ENCODE data around the gene CCT5.

DNA sequence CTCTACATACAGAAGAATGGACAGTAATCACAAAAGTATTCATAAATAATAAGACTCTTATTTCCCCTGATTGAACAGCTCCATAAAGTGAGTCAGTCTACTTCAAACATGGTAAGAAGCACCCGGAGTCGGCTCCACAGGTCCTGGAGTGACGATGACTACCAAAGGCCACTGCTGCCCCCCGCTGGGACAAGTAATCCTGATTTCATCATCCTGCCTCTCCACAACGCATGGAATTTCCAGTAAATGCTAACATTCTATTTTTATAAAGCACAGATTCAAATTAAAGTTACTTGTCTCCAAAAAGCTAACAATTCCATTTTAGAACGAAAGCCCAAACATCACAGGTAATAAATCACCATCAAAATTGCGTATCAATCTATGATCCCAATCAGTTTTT, 16.6 kb upstream of the CCT5 start:
- TF ChIP-seq POLR2A (IDR thresholded peaks at IDR 0.05), result no peak
- TF ChIP-seq, protein P1, sequence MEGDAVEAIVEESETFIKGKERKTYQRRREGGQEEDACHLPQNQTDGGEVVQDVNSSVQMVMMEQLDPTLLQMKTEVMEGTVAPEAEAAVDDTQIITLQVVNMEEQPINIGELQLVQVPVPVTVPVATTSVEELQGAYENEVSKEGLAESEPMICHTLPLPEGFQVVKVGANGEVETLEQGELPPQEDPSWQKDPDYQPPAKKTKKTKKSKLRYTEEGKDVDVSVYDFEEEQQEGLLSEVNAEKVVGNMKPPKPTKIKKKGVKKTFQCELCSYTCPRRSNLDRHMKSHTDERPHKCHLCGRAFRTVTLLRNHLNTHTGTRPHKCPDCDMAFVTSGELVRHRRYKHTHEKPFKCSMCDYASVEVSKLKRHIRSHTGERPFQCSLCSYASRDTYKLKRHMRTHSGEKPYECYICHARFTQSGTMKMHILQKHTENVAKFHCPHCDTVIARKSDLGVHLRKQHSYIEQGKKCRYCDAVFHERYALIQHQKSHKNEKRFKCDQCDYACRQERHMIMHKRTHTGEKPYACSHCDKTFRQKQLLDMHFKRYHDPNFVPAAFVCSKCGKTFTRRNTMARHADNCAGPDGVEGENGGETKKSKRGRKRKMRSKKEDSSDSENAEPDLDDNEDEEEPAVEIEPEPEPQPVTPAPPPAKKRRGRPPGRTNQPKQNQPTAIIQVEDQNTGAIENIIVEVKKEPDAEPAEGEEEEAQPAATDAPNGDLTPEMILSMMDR (IDR thresholded peaks at IDR 0.05), result no peak
- TF ChIP-seq POLR2AphosphoS5 (IDR thresholded peaks at IDR 0.05), result no peak
- no peak for TF ChIP-seq EP300 (IDR thresholded peaks at IDR 0.05)
